Stimulated activated effector memory CD8-positive, alpha-beta T cell treated with anti-CD3 and anti-CD28 coated beads, Interleukin-12 subunit alpha, Interleukin-12 subunit beta, amount 100 ng/mL, for 72 hours (primary cell): ENCODE measurements around the gene TNK1.

Experiments used
- ATAC-seq: fragments of 150-1000 bp; cut with Tn5 transposase; 2 replicates; pipeline ENCODE4 v1.10.0; 2021
- DNase-seq, 2 donors: peaks; one replicate each; pipeline ENCODE4 v3.0.0; 2021 to 2022; ENCODE audit warnings: low spot score in 2 of 2
- H3K27ac Mint-ChIP-seq: one replicate; pipeline ENCODE4 v1.8.0; 2022; ENCODE audit warnings: mild to moderate bottlenecking, mixed read lengths
- H3K36me3 Mint-ChIP-seq: one replicate; pipeline ENCODE4 v1.8.0; 2022; ENCODE audit warnings: mild to moderate bottlenecking, mixed read lengths
- H3K4me1 Mint-ChIP-seq: one replicate; pipeline ENCODE4 v1.8.0; 2022; ENCODE audit warnings: mixed read lengths
- H3K4me3 Mint-ChIP-seq: one replicate; pipeline ENCODE4 v1.8.0; 2022; ENCODE audit warnings: mild to moderate bottlenecking, mixed read lengths
- H3K9me3 Mint-ChIP-seq: one replicate; pipeline ENCODE4 v1.8.0; 2022; ENCODE audit warnings: mixed read lengths

The TNK1 gene

GRCh38 chr17:7409716-7410115 is 28.8 kb downstream of the TNK1 start:
- ATAC-seq (no peak), DNase-seq (no peak)
- no peaks in the 10 kb centered on the region for H3K9me3 Mint-ChIP-seq
- no peak overlapping the region for H3K27ac Mint-ChIP-seq
- H3K4me1 Mint-ChIP-seq: peaks cover 28% of the 10 kb centered on the region
- no peak overlapping the region for H3K4me3 Mint-ChIP-seq
- no peaks in the 10 kb centered on the region for H3K36me3 Mint-ChIP-seq

DNA sequence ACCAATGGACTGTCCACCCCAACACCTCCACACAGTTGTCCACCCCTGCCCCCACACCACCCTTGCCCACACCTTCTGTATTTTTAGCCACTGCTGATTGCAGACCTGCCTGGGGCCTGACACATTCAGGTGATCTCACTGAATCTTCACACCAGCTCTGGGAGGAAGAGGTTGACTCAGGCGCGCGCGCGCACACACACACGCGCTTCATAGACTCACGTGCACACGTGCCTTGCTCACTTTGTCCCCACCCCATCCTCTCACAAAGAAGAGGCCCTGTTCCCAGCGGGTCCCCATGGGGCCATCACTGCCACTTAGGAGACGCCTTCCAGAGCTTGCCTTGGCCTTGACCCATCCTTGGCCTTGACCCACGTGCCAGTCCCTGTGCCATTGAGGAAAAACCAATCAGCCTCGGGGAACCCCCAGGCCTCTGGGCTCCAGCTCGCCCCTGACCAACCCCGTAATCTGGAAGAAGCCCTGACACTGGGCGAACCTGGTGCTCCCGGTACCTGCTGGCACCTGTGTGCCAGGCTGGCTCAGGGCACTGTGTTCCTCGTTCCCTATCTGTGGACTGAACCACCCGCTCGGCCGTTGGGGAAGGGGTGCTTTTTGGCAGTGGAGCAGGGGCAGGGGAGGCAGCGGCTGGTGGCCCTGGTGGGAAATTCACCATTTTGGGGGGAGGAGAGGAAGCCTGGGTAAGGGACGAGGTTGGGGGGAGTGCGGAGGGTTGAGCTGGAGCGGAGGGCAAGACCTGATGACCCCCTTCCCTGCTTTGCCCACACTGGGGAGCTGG is 29.9 kb downstream of the TNK1 start:
- peaks cover 22% of the 10 kb centered on the region for H3K4me1 Mint-ChIP-seq
- no peaks in the 10 kb centered on the region for H3K36me3 Mint-ChIP-seq
- no peak overlapping the region for H3K27ac Mint-ChIP-seq
- no peak overlapping the region for H3K4me3 Mint-ChIP-seq
- ATAC-seq (no peak), DNase-seq (no peak)
- no peaks in the 10 kb centered on the region for H3K9me3 Mint-ChIP-seq

DNA sequence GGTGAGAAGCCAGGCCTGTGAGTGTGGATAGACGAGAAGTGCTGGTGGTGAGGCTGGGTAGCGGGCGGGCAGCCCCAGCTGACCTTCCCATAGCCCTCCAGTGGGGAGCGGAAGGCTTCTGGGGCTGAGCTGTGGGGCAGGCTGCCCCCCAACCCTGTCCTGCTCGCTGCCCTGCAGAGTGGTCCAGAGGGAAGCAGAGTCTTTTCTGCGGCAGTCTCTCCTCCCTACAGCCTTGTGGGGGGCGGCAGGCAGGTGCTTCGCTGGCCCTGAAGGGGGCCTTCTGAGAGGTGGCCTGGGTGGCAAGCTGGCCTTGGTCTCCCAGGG is 30.5 kb downstream of the TNK1 start:
- no peak overlapping the region for H3K4me3 Mint-ChIP-seq
- H3K36me3 Mint-ChIP-seq: no peaks in the 10 kb centered on the region
- DNase-seq (no peak), ATAC-seq (no peak)
- no peak overlapping the region for H3K27ac Mint-ChIP-seq
- H3K4me1 Mint-ChIP-seq: peaks cover 21% of the 10 kb centered on the region
- H3K9me3 Mint-ChIP-seq: no peaks in the 10 kb centered on the region

- H3K9me3 Mint-ChIP-seq: no peaks in the 10 kb centered on the region
- H3K27ac Mint-ChIP-seq: peak overlapping the region; percentile 21
- DNase-seq: no peak
- no peaks in the 10 kb centered on the region for H3K36me3 Mint-ChIP-seq
- H3K4me3 Mint-ChIP-seq: no peak overlapping the region
- no peak for ATAC-seq
- peaks cover 20% of the 10 kb centered on the region for H3K4me1 Mint-ChIP-seq
These were observed 32.6 kb downstream of the TNK1 start for GRCh38 chr17:7413346-7413985.

- DNase-seq (no peak), ATAC-seq (no peak)
- Mint-ChIP-seq H3K36me3 (no peaks in the 10 kb centered on the region), H3K9me3 (no peaks in the 10 kb centered on the region), H3K27ac (no peak overlapping the region), H3K4me3 (no peak overlapping the region), H3K4me1 (peaks cover 14% of the 10 kb centered on the region)
These were observed 33.9 kb downstream of the TNK1 start for GRCh38 chr17:7414837-7415236.

DNA sequence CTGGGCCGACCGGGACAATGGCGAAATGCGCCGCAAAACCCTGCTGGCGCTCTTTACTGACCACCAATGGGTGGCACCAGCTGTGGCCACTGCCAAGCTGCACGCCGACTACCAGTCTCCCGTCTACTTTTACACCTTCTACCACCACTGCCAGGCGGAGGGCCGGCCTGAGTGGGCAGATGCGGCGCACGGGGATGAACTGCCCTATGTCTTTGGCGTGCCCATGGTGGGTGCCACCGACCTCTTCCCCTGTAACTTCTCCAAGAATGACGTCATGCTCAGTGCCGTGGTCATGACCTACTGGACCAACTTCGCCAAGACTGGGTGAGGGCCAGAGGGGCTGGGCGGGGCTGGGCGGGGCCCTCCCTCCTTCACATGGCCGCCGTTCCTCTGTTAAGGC is 34.9 kb downstream of the TNK1 start:
- no peak for DNase-seq
- H3K36me3 Mint-ChIP-seq: no peaks in the 10 kb centered on the region
- H3K27ac Mint-ChIP-seq: no peak overlapping the region
- peaks cover 14% of the 10 kb centered on the region for H3K4me1 Mint-ChIP-seq
- no peak for ATAC-seq
- H3K9me3 Mint-ChIP-seq: no peaks in the 10 kb centered on the region
- no peak overlapping the region for H3K4me3 Mint-ChIP-seq

GRCh38 chr17:7416323-7416722 is 35.4 kb downstream of the TNK1 start:
- Mint-ChIP-seq H3K4me1 (peaks cover 14% of the 10 kb centered on the region), H3K4me3 (no peak overlapping the region), H3K36me3 (no peaks in the 10 kb centered on the region), H3K27ac (peak overlapping the region; percentile 51), H3K9me3 (no peaks in the 10 kb centered on the region)
- DNase-seq: no peak
- no peak for ATAC-seq

- Mint-ChIP-seq H3K27ac (peak overlapping the region; percentile 51), H3K36me3 (no peaks in the 10 kb centered on the region), H3K4me3 (no peak overlapping the region), H3K9me3 (no peaks in the 10 kb centered on the region), H3K4me1 (peaks cover 14% of the 10 kb centered on the region)
- ATAC-seq (no peak), DNase-seq (no peak)
These were observed 36.3 kb downstream of the TNK1 start for GRCh38 chr17:7417056-7417655.

GRCh38 chr17:7418472-7419152 is 37.7 kb downstream of the TNK1 start:
- H3K9me3 Mint-ChIP-seq: no peaks in the 10 kb centered on the region
- ATAC-seq (no peak), DNase-seq (no peak)
- peaks cover 7% of the 10 kb centered on the region for H3K4me1 Mint-ChIP-seq
- no peaks in the 10 kb centered on the region for H3K36me3 Mint-ChIP-seq
- no peak overlapping the region for H3K4me3 Mint-ChIP-seq
- peak overlapping the region; percentile 1 for H3K27ac Mint-ChIP-seq

DNA sequence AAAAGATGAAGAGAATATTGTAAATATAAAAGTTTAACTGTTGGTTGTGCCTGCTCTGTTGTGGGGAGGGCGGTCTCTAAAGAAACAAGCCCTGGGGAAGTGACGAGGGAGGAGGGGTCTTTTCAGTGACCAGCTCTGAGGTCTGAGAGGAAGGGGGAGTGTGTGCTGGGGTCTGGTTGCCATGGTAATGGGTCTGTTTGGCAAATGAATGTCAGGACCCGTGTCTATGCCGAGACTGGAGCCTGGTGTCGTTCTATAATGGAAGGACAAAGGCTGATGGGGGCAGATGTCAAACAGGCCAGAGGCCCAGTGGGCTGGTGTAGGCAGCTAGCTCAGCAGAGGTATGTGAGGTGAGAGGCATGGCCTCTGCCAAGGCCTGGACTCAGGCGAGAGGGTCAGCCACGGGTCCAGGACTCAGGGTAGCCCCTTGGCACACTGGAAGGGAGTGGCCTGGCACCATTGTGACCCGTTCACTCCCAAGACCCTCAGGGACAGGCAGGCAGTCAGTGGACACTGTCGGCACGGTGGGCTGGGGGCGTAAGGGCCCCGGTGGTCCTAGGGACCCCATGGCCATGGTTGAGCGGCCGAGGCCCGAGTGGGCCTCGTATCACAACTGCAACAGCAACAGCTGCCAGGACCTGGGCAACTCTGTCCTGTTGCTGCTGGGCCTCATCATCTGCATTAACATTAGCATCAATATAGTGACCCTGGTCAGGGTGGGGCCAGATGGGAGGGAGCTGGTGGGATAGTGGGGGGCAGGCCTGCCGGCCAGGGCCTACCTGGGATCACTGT is 39.1 kb downstream of the TNK1 start, which contains the start of gene SPEM1:
TSS of gene SPEM1 (plus strand) at position 506 of the 792 bp plus-strand sequence. CDS start at position 567, 61 bp downstream.
- no peak for ATAC-seq
- H3K4me1 Mint-ChIP-seq: peaks cover 7% of the 10 kb centered on the region
- peak within 1 kb of the TSS; percentile 26 for H3K27ac Mint-ChIP-seq
- no peak within 1 kb of the TSS for H3K4me3 Mint-ChIP-seq
- no peaks in the 10 kb centered on the region for H3K9me3 Mint-ChIP-seq
- no peaks in the 10 kb centered on the region for H3K36me3 Mint-ChIP-seq
- DNase-seq: no peak

GRCh38 chr17:7421186-7421585 is 40.3 kb downstream of the TNK1 start:
- H3K9me3 Mint-ChIP-seq: no peaks in the 10 kb centered on the region
- ATAC-seq: no peak
- DNase-seq: no peak
- H3K4me3 Mint-ChIP-seq: no peak overlapping the region
- H3K4me1 Mint-ChIP-seq: peaks cover 6% of the 10 kb centered on the region
- H3K27ac Mint-ChIP-seq: no peak overlapping the region
- no peaks in the 10 kb centered on the region for H3K36me3 Mint-ChIP-seq

DNA sequence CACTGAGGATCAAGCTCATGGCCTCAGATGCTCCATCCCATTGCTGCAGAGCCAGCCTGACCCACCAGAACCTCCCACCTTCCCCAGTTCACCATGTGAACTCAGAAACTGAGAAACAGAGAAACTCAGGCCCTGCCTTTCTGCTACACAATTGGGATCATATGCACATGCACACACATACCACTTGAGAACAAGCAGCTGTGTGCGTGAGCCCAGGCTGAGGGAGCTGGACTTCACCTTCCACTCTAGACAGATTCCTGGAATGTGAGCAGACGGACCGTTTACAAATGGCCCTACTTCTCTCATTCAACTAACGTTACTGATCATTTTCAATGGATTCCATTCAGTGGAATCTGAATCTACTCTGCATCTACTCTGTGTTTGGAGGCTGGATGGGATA is 42.8 kb downstream of the TNK1 start:
- H3K9me3 Mint-ChIP-seq: no peaks in the 10 kb centered on the region
- no peak for ATAC-seq

DNA sequence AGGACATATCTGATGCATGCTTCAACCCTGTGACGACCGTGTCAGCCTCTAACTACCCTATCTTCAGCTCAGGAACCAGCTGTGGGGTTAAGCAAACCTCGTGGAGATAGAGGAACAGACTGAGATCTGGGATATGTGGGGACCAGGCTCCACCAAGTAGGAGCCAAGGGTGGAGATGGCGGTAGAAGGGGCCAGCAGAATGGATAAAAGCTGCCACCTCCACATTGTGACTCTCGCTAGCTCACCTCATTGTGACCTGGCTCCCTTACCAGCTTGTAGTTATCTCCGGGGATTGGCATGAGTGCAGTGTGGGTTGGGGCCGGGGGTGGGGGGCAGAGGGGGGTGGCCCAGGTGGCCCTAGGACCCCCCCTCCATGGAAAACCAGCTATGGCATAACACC is 44.4 kb downstream of the TNK1 start, which contains the start of gene SPEM2:
TSS of gene SPEM2 (plus strand) at position 301 of the 400 bp plus-strand sequence. CDS start at position 374, 73 bp downstream.
- no peaks in the 10 kb centered on the region for H3K9me3 Mint-ChIP-seq
- H3K4me1 Mint-ChIP-seq: no peaks in the 10 kb centered on the region
- no peaks in the 10 kb centered on the region for H3K36me3 Mint-ChIP-seq
- ATAC-seq (no peak), DNase-seq (no peak)
- H3K27ac Mint-ChIP-seq: peak within 1 kb of the TSS; percentile 54
- H3K4me3 Mint-ChIP-seq: no peak within 1 kb of the TSS

More for the DNA sequence above, 42.8 kb downstream of the TNK1 start:
- Mint-ChIP-seq H3K4me1 (no peaks in the 10 kb centered on the region), H3K27ac (no peak overlapping the region), H3K4me3 (no peak overlapping the region), H3K36me3 (no peaks in the 10 kb centered on the region)
- no peak for DNase-seq

DNA sequence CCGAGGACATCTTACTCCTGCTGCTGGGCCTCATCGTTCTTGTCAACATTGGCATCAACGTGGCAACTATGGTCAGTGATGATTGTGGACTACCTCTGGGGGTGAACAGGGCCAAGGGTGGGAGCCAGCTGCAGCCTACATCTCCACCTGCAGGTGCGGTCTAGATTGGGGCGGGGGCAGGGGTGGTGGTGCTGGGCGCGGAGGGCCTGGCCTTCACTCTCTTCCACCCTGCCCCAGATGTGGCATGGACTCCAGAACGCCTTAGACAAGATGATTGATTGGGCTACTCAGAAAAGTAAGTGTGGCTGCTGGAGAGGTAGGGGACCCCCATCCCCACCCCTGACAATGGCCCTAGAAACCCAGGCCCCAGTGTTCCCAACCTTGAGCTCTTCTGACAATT is 44.9 kb downstream of the TNK1 start:
- no peak overlapping the region for H3K27ac Mint-ChIP-seq
- no peaks in the 10 kb centered on the region for H3K9me3 Mint-ChIP-seq
- H3K36me3 Mint-ChIP-seq: no peaks in the 10 kb centered on the region
- DNase-seq (no peak), ATAC-seq (no peak)
- H3K4me3 Mint-ChIP-seq: no peak overlapping the region
- no peaks in the 10 kb centered on the region for H3K4me1 Mint-ChIP-seq
